ENCODE measurements around the gene SMIM10L1.

GRCh38 chr12:11152725-11153124, 18.3 kb upstream of the SMIM10L1 start:
- TF ChIP-seq CTCF (IDR thresholded peaks at IDR 0.05) (no peak), POLR2A (IDR thresholded peaks at IDR 0.05) (no peak), POLR2AphosphoS5 (IDR thresholded peaks at IDR 0.05) (no peak)
